Left ventricle myocardium inferior (tissue), 1 donor: ENCODE measurements around the gene STIM2. TPM values are rescaled to one million over a fixed set of nuclear protein-coding genes. Genes with fewer than 3 reads are reported as not detected.

Source experiments
- DNase-seq: peaks from one replicate; pipeline ENCODE4 v3.0.0-alpha.2; 2020
- H3K27ac ChIP-seq: fragments of 200-600 bp; replicated peaks from 2 replicates; pipeline ENCODE4 v1.8.0; 2021
- H3K27me3 ChIP-seq: fragments of 200-600 bp; 2 replicates; pipeline ENCODE4 v1.8.0; 2021; ENCODE audit warnings: low read depth
- H3K36me3 ChIP-seq: fragments of 200-600 bp; 2 replicates; pipeline ENCODE4 v1.8.0; 2021
- H3K4me1 ChIP-seq: fragments of 200-600 bp; 2 replicates; pipeline ENCODE4 v1.8.0; 2021
- H3K4me3 ChIP-seq: fragments of 200-600 bp; 2 replicates; pipeline ENCODE4 v1.8.0; 2021; ENCODE audit warnings: mild to moderate bottlenecking, moderate library complexity
- H3K9me3 ChIP-seq: fragments of 200-600 bp; replicated peaks from 2 replicates; pipeline ENCODE4 v1.8.0; 2021
- CTCF ChIP-seq: fragments of 200-600 bp; IDR thresholded peaks from 2 replicates; pipeline ENCODE4 v1.8.0; 2021; ENCODE audit warnings: antibody characterized with exemption, mild to moderate bottlenecking, borderline replicate concordance
- intact Hi-C: fragments of 100-400 bp; cut with micrococcal nuclease; formaldehyde crosslinking; loops from one replicate; pipeline ENCODE4 v1.11.0; 2022
- total RNA-seq: library from RNA; stranded (reverse); fragmentation: NEBNext Ultra II Directional; extraction: Animal tissue kit (Norgen Biotek cat#: 25700); gene quantifications from one replicate; pipeline ENCODE4 v1.2.1, GENCODE V29; 2021
- donor health status: DM: no; HTN: yes; CAD: no; lungs with severe emphysema.

The STIM2 gene
- total RNA-seq, 1 donor from 2014 or later = 12.2 TPM

DNA sequence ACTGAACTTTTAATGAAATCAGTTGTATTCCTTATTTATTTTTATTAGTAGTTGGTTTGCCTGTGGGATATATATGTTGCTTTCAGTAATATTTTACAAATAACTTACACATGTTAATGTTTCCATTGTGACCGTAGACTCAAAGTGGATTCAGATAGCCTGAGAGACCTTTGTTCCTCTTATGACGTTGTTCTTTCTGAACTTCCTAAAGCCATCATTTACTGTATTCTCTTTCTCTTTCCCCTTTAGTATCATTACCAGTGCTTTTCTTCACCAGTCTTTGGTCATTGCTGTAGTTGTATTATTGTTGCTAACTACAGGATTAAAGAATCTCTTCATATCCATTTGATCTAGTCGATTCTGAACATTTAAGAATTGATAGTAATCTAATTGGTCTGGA, 4.3 kb downstream of the STIM2 start:
- DNase-seq = no peak
- no peaks in the 10 kb centered on the region for H3K27me3 ChIP-seq
- H3K9me3 ChIP-seq = no peaks in the 10 kb centered on the region
- intact Hi-C loops = loop anchor here (10.0 kb wide), 2 partner anchors 50 to 140 kb away; no protein-coding TSS in a partner anchor
- H3K4me3 ChIP-seq = no peak overlapping the region
- peak overlapping the region; percentile 47 for H3K27ac ChIP-seq
- peaks cover 76% of the 10 kb centered on the region for H3K4me1 ChIP-seq
- TF ChIP-seq CTCF = no peak
- no peaks in the 10 kb centered on the region for H3K36me3 ChIP-seq

DNA sequence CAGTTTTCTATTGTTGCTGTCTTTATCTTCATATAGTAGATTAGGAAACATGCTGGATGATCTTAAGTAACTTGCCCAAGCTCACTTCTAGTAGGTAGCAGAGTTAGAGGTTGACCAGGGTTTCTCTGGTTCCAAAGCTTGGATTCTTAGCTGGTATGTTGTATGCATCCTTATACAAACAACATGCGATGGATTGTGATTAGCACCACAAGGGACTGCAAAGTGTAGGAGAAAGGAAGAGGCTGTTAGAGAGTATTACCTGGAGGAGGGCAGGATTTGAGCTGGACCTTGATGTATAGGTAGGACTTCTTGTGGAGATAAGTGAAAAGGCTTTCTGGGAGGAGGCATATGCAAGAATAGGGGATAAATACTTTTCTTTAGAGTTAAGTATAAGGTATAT, 5.6 kb downstream of the STIM2 start:
- peak overlapping the region; percentile 47 for H3K27ac ChIP-seq
- intact Hi-C loops = loop anchor here (10.0 kb wide), 2 partner anchors 49 to 139 kb away; no protein-coding TSS in a partner anchor

DNA sequence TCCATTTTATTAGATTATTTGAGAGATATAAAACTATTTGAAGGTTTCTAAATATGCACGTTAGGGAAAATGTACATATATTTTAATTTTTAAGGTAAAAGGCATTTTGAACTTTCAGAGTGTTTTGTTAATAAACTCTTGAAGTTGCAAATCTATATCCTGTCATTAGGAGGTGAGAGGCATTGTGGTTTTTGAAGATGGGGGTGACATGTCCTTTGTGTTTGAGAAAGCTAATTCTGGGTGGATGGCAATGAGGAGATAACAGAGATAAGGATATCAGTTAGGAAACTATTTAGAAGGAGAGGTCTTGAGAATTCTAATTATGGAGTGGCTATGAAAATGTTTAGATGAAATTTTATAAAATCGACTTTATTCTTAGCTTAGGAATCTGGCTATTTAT, 6.1 kb downstream of the STIM2 start:
- Histone ChIP-seq H3K36me3 (no peaks in the 10 kb centered on the region), H3K4me3 (no peak overlapping the region)
- intact Hi-C loops = loop anchor here (10.0 kb wide), 2 partner anchors 48 to 138 kb away; no protein-coding TSS in a partner anchor

More for the DNA sequence above, 5.6 kb downstream of the STIM2 start:
- no peak for TF ChIP-seq CTCF
- Histone ChIP-seq H3K27me3 (no peaks in the 10 kb centered on the region), H3K36me3 (no peaks in the 10 kb centered on the region), H3K4me3 (no peak overlapping the region), H3K9me3 (no peaks in the 10 kb centered on the region), H3K4me1 (peaks cover 73% of the 10 kb centered on the region)
- DNase-seq = no peak

DNA sequence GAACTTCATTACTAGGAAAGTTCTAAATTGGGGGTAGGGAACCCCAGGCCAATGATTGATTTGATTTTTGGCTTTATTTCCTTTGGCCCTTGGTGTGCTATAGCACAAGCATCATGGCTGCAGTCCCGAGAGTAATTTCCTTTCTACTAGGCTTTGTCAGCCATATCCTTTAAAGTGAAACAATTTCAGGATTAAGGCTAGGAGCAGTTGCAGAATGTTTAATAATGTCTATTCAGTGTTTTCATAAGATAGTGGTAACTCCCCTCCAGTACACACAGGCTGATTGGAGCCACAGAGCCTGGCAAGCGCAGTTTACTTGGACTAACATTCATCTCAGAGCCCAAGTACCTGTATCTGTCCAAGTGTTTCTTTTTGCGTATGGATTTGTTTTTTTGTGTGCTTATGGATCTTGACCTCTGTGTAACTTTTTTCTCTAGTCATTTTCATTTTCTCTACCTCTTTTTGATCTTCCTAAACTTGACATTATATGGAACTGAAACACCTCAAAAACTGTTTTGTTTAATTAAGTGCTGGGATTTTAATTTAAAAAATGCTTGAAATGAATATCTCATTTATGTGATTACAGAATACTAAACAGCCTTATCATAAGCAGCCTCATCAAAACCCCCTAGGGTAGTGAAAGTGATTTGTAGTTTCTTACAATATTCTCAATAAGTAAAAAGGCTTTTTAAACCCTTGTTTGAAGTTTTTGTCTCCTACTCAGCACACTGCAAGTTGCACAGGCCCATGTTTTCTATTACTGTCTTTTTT, 7.5 kb downstream of the STIM2 start:
- no peak for TF ChIP-seq CTCF
- H3K9me3 ChIP-seq = no peaks in the 10 kb centered on the region
- intact Hi-C loops = loop anchor here (10.0 kb wide), 2 partner anchors 47 to 137 kb away; no protein-coding TSS in a partner anchor
- DNase-seq = no peak
- H3K27ac ChIP-seq = peak overlapping the region; percentile 51
- H3K4me1 ChIP-seq = peaks cover 67% of the 10 kb centered on the region
- peak overlapping the region; percentile 17 for H3K4me3 ChIP-seq
- no peaks in the 10 kb centered on the region for H3K27me3 ChIP-seq
- H3K36me3 ChIP-seq = no peaks in the 10 kb centered on the region

More for the DNA sequence above, 6.1 kb downstream of the STIM2 start:
- H3K9me3 ChIP-seq = no peaks in the 10 kb centered on the region
- no peak for TF ChIP-seq CTCF
- H3K4me1 ChIP-seq = peaks cover 73% of the 10 kb centered on the region
- peak overlapping the region; percentile 47 for H3K27ac ChIP-seq
- H3K27me3 ChIP-seq = no peaks in the 10 kb centered on the region
- no peak for DNase-seq

GRCh38 chr4:26870576-26871262, 10.1 kb downstream of the STIM2 start:
- no peaks in the 10 kb centered on the region for H3K9me3 ChIP-seq
- DNase-seq = no peak
- H3K27ac ChIP-seq = no peak overlapping the region
- no peak for TF ChIP-seq CTCF
- H3K4me1 ChIP-seq = peaks cover 44% of the 10 kb centered on the region
- intact Hi-C loops = no loop called here
- H3K27me3 ChIP-seq = no peaks in the 10 kb centered on the region
- no peaks in the 10 kb centered on the region for H3K36me3 ChIP-seq
- no peak overlapping the region for H3K4me3 ChIP-seq
